Ishikawa (cell line): Measurements from ENCODE around the gene CABP4.

Source experiments
- CREB1 ChIP-seq: IDR thresholded peaks from 2 replicates; pipeline ENCODE4 v1.6.1; 2012; ENCODE audit warnings: low read depth
- EGR1 ChIP-seq: IDR thresholded peaks from 2 replicates; pipeline ENCODE4 v1.6.1; 2012
- EP300 ChIP-seq: IDR thresholded peaks from 2 replicates; pipeline ENCODE4 v1.6.1; 2012; ENCODE audit warnings: borderline replicate concordance
- FOXM1 ChIP-seq: IDR thresholded peaks from 2 replicates; pipeline ENCODE4 v1.6.1; 2012; ENCODE audit warnings: low read depth, borderline replicate concordance
- MAX ChIP-seq: IDR thresholded peaks from 2 replicates; pipeline ENCODE4 v1.6.1; 2012
- NFIC ChIP-seq: IDR thresholded peaks from 2 replicates; pipeline ENCODE4 v1.6.1; 2012
- RAD21 ChIP-seq: IDR thresholded peaks from 2 replicates; pipeline ENCODE4 v1.6.1; 2012; ENCODE audit warnings: low read depth
- REST ChIP-seq: IDR thresholded peaks from 2 replicates; pipeline ENCODE4 v1.6.1; 2012; ENCODE audit warnings: low read depth, mild to moderate bottlenecking
- TAF1 ChIP-seq: IDR thresholded peaks from 2 replicates; pipeline ENCODE4 v1.6.1; 2012; ENCODE audit warnings: low read depth, mild to moderate bottlenecking
- TEAD4 ChIP-seq: IDR thresholded peaks from 2 replicates; pipeline ENCODE4 v1.6.1; 2012
- YY1 ChIP-seq: IDR thresholded peaks from 2 replicates; pipeline ENCODE4 v1.6.1; 2012; ENCODE audit warnings: low read depth
- ZBTB7A ChIP-seq: IDR thresholded peaks from 2 replicates; pipeline ENCODE4 v1.6.1; 2012; ENCODE audit warnings: low read depth

- peak; percentile 47; the same call in 1 of the 2 replicates for TF ChIP-seq TAF1
- no peak for TF ChIP-seq EGR1
- TF ChIP-seq MAX = peak; percentile 63; the same call in 1 of the 2 replicates
- no peak; the same call in 1 of the 2 replicates for TF ChIP-seq NFIC
- no peak for TF ChIP-seq RAD21
- TF ChIP-seq YY1 = no peak
- TF ChIP-seq REST = no peak
- TF ChIP-seq EP300 = no peak
- TF ChIP-seq TEAD4 = no peak
- TF ChIP-seq FOXM1 = no peak
- no peak for TF ChIP-seq CREB1
- no peak for TF ChIP-seq ZBTB7A
These were observed 34.3 kb upstream of the CABP4 start for GRCh38 chr11:67420646-67421429.
